NCI-H1048 (cell line): Measurements from ENCODE around the gene SUPT20H.

Experiments used
- DNase-seq: peaks from one replicate; lab custom pipeline; 2025; lab: John Stamatoyannopoulos, UW

The SUPT20H gene

GRCh38 chr13:36999054-36999714, 60.3 kb downstream of the SUPT20H start, which contains the start of gene ALG5:
ALG5 (minus strand) TSS chr13:36999340; CDS start chr13:36999300, 40 bp downstream.
- peak; percentile 22 for DNase-seq

- no peak for DNase-seq
Observed at GRCh38 chr13:36998624-36999041, 60.9 kb downstream of the SUPT20H start.

- no peak for DNase-seq
Observed at GRCh38 chr13:36997716-36998427, 61.6 kb downstream of the SUPT20H start.

- DNase-seq = no peak
Observed at GRCh38 chr13:36992362-36992761, 67.1 kb downstream of the SUPT20H start.

GRCh38 chr13:36986462-36987240, 72.8 kb downstream of the SUPT20H start:
- DNase-seq = no peak

GRCh38 chr13:36981156-36981743, 78.2 kb downstream of the SUPT20H start:
- DNase-seq = no peak

- DNase-seq = no peak
Observed at GRCh38 chr13:36979361-36980050, 80.0 kb downstream of the SUPT20H start.

GRCh38 chr13:36975172-36975571, 84.3 kb downstream of the SUPT20H start:
- DNase-seq = no peak

GRCh38 chr13:36973621-36974295, 85.7 kb downstream of the SUPT20H start:
- no peak for DNase-seq

- no peak for DNase-seq
Observed at GRCh38 chr13:36973009-36973408, 86.5 kb downstream of the SUPT20H start.

GRCh38 chr13:36966404-36966803, 93.1 kb downstream of the SUPT20H start:
- DNase-seq = no peak

GRCh38 chr13:36965767-36966166, 93.7 kb downstream of the SUPT20H start:
- DNase-seq = no peak

GRCh38 chr13:36959456-36960116, 99.9 kb downstream of the SUPT20H start:
- DNase-seq = no peak
